Metanephros (tissue), 1 donor: ENCODE results near the gene CFAP97. TPM values are rescaled to one million over a fixed set of nuclear protein-coding genes. Genes with fewer than 3 reads are reported as not detected.

Source experiments
- total RNA-seq: library from RNA; depleted of rRNA; stranded (reverse); fragments of >200 nt; gene quantifications from one replicate; pipeline ENCODE4 v1.2.3, GENCODE V29; 2014

CFAP97 gene
- total RNA-seq: 28.8 TPM

GRCh38 chr4:185203486-185204237, at the start of gene CFAP97:
CFAP97 (minus strand) TSS chr4:185204000; CDS start chr4:185191196, 12,804 bp downstream.

GRCh38 chr4:185209031-185209851, 5.4 kb upstream of the CFAP97 start, which contains the start of gene SNX25:
SNX25 (plus strand) TSS chr4:185209598; CDS start chr4:185209827, 229 bp downstream.

GRCh38 chr4:185142912-185143600, 60.7 kb downstream of the CFAP97 start, which contains the start of gene SLC25A4:
SLC25A4 (plus strand) TSS chr4:185143266; CDS start chr4:185143373, 107 bp downstream.

Other genes with a start within 250 kb of the CFAP97 start
- not detected for gene HELT, start 185.5 kb downstream of the CFAP97 start, total RNA-seq
- gene SLC25A4, start 60.7 kb downstream of the CFAP97 start, total RNA-seq: 51.3 TPM
- gene SNX25, start 5.6 kb upstream of the CFAP97 start, total RNA-seq: 17.7 TPM
- 3.2 TPM for gene LRP2BP, start 191.9 kb upstream of the CFAP97 start, total RNA-seq
- 22.2 TPM for gene ANKRD37, start 192.8 kb upstream of the CFAP97 start, total RNA-seq
- gene UFSP2, start 222.0 kb upstream of the CFAP97 start, total RNA-seq: 55.5 TPM